SKM-1 (cell line): ENCODE measurements around the gene NDST1.
A peak's percentile ranks its signal among the peaks of the same experiment; 100 is the strongest.
"Not testable (repeated sequence)": the region's sequence is repeated elsewhere in the genome, so short reads cannot be mapped to it uniquely, and the experiment has no call there.

Experiments
- DNase-seq: peaks from one replicate; lab custom pipeline; 2025; ENCODE audit not compliant: unreplicated experiment; lab: John Stamatoyannopoulos, UW

The NDST1 gene

GRCh38 chr5:150507474-150508276, at the start of gene NDST1:
NDST1 (plus strand) TSS chr5:150508131; CDS start chr5:150521255, 13,124 bp downstream.
- no peak for DNase-seq

GRCh38 chr5:150458802-150459557, 49.0 kb upstream of the NDST1 start:
- no peak for DNase-seq

- no peak for DNase-seq
Measured at GRCh38 chr5:150460781-150461180, 47.1 kb upstream of the NDST1 start.

- no peak for DNase-seq
Measured at GRCh38 chr5:150461231-150461630, 46.7 kb upstream of the NDST1 start.

- DNase-seq: no peak
Measured at GRCh38 chr5:150464554-150465012, 43.3 kb upstream of the NDST1 start.

- DNase-seq: no peak
Measured at GRCh38 chr5:150465927-150466326, 42.0 kb upstream of the NDST1 start.

- DNase-seq: no peak
Measured at GRCh38 chr5:150468206-150468605, 39.7 kb upstream of the NDST1 start.

- DNase-seq: no peak
Measured at GRCh38 chr5:150469718-150470469, 38.0 kb upstream of the NDST1 start.

- no peak for DNase-seq
Measured at GRCh38 chr5:150473673-150474358, 34.1 kb upstream of the NDST1 start.

- not testable (repeated sequence) for DNase-seq
Measured at GRCh38 chr5:150476568-150476967, 31.4 kb upstream of the NDST1 start.

GRCh38 chr5:150479416-150479815, 28.5 kb upstream of the NDST1 start:
- DNase-seq: no peak

- no peak for DNase-seq
Measured at GRCh38 chr5:150481708-150481965, 26.3 kb upstream of the NDST1 start.

GRCh38 chr5:150481972-150482406, 25.9 kb upstream of the NDST1 start:
- DNase-seq: no peak

GRCh38 chr5:150484964-150485692, 22.8 kb upstream of the NDST1 start:
- DNase-seq: no peak

- DNase-seq: no peak
Measured at GRCh38 chr5:150485693-150486401, 22.1 kb upstream of the NDST1 start.

GRCh38 chr5:150486402-150487198, 21.3 kb upstream of the NDST1 start:
- DNase-seq: no peak

- DNase-seq: peak; percentile 18
Measured at GRCh38 chr5:150487199-150488061, 20.5 kb upstream of the NDST1 start.
